ENCODE data around the gene BLVRB.
A peak's percentile ranks its signal among the peaks of the same experiment; 100 is the strongest.

The BLVRB gene

GRCh38 chr19:40474737-40475136 is 9.2 kb upstream of the BLVRB start:
- no peak overlapping the region for H3K4me3 ChIP-seq (replicated peaks; ENCODE audit: low read depth, low read length)
- DNase-seq (ENCODE audit: extremely low read depth, insufficient read length), result no peak
- H3K36me3 ChIP-seq (ENCODE audit: control insufficient read depth, insufficient read depth, low read length), result no peaks in the 10 kb centered on the region
- H3K27me3 ChIP-seq (replicated peaks; ENCODE audit: control insufficient read depth, insufficient read depth, low read length), result no peaks in the 10 kb centered on the region
- no peak for TF ChIP-seq CTCF (IDR thresholded peaks at IDR 0.05; ENCODE audit: insufficient read depth, low read length, poor library complexity, severe bottlenecking)

- Histone ChIP-seq H3K4me3 (replicated peaks; ENCODE audit: low read depth, low read length) (no peak overlapping the region), H3K36me3 (ENCODE audit: control insufficient read depth, insufficient read depth, low read length) (no peaks in the 10 kb centered on the region), H3K27me3 (replicated peaks; ENCODE audit: control insufficient read depth, insufficient read depth, low read length) (no peaks in the 10 kb centered on the region)
- DNase-seq (ENCODE audit: extremely low read depth, insufficient read length), result no peak
- TF ChIP-seq CTCF (IDR thresholded peaks at IDR 0.05; ENCODE audit: insufficient read depth, low read length, poor library complexity, severe bottlenecking), result no peak
Observed at GRCh38 chr19:40472516-40472915, 7.0 kb upstream of the BLVRB start.

- Histone ChIP-seq H3K4me3 (replicated peaks; ENCODE audit: low read depth, low read length) (no peak overlapping the region), H3K27me3 (replicated peaks; ENCODE audit: control insufficient read depth, insufficient read depth, low read length) (no peaks in the 10 kb centered on the region; the same call in 1 of the 2 replicates), H3K36me3 (ENCODE audit: control insufficient read depth, insufficient read depth, low read length) (no peaks in the 10 kb centered on the region)
- no peak for TF ChIP-seq CTCF (IDR thresholded peaks at IDR 0.05; ENCODE audit: insufficient read depth, low read length, poor library complexity, severe bottlenecking)
- no peak for DNase-seq (ENCODE audit: extremely low read depth, insufficient read length)
Observed at GRCh38 chr19:40471111-40471510, 5.6 kb upstream of the BLVRB start.

- no peak for TF ChIP-seq CTCF (IDR thresholded peaks at IDR 0.05; ENCODE audit: insufficient read depth, low read length, poor library complexity, severe bottlenecking)
- H3K36me3 ChIP-seq (ENCODE audit: control insufficient read depth, insufficient read depth, low read length), result no peaks in the 10 kb centered on the region
- no peak for DNase-seq (ENCODE audit: extremely low read depth, insufficient read length)
- no peak overlapping the region for H3K4me3 ChIP-seq (replicated peaks; ENCODE audit: low read depth, low read length)
- no peaks in the 10 kb centered on the region; the same call in 1 of the 2 replicates for H3K27me3 ChIP-seq (replicated peaks; ENCODE audit: control insufficient read depth, insufficient read depth, low read length)
Observed at GRCh38 chr19:40469011-40469410, 3.5 kb upstream of the BLVRB start.

- Histone ChIP-seq H3K27me3 (replicated peaks; ENCODE audit: control insufficient read depth, insufficient read depth, low read length) (no peaks in the 10 kb centered on the region; the same call in 1 of the 2 replicates), H3K4me3 (replicated peaks; ENCODE audit: low read depth, low read length) (peak within 1 kb of the TSS; percentile 66), H3K36me3 (ENCODE audit: control insufficient read depth, insufficient read depth, low read length) (no peaks in the 10 kb centered on the region)
- TF ChIP-seq CTCF (IDR thresholded peaks at IDR 0.05; ENCODE audit: insufficient read depth, low read length, poor library complexity, severe bottlenecking), result no peak
- peak; percentile 20 for DNase-seq (ENCODE audit: extremely low read depth, insufficient read length)
Observed at GRCh38 chr19:40466985-40467734, 1.6 kb upstream of the BLVRB start, which contains the start of gene SPTBN4. SPTBN4 (plus strand) TSS chr19:40467001; CDS start chr19:40472622, 5,621 bp downstream.

Measured in GM06990 (cell line).